Peyer's patch (tissue), 4 donors: ENCODE data around the gene INTS4.

Source experiments
- POLR2A ChIP-seq, 2 donors: fragments of 450-650 bp; IDR thresholded peaks; one replicate each; pipeline ENCODE4 v1.5.1; 2017; ENCODE audit warnings: antibody characterized with exemption in 2 of 2, mild to moderate bottlenecking in 2 of 2, moderate library complexity in 2 of 2
- TF ChIP-seq, protein P1 (sequence below), 6 experiments: fragments of 450-650 bp in 4 of 6; fragments of 200-600 bp in 2 of 6; sonication (generic) in 1 of 6; IDR thresholded peaks; one replicate each; pipeline ENCODE4 v1.5.1; 2017 to 2019; ENCODE audit warnings: antibody characterized with exemption in 6 of 6, mild to moderate bottlenecking in 3 of 6, moderate library complexity in 1 of 6

DNA sequence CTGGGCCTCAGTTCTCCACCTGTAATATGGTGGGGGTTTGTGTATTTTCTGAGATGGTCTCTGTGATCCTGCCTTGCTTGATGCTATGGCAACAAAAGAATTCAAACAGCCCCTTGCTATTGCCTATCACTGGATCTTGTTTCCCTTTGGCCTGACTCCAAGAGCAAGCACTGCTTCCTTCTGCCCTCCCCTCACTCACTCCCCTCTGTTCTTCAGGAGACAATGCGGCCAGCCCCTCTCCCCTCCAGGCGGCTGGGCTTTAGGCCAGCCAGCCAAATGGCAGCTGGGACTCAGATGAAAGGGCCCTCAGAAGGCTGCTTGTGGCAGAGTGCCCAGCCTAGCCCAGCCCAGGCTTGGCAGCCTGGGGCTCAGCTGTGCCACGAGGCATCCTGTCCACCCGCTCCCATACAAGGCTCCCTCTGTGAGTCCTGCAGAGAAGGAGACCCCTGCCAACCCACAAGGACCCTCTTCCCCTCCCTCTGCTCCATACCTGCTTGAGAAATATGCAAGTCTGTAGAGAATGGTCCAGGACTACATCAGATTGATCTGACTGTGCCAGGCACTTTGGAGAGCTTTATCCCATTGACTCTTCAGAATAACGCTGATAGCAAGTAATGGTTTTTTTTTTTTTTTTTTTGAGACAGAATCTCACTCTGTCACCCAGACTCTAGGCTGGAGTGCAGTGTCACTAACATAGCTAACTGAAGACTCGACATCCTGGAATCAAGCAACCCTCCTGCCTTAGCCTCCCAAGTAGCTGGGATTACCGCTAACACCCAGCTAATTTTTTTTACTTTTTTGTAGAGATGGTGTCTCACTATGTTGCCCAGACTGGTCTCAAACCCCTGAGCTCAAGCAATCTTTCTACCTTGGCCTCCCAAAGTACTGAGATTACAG is 36.2 kb upstream of the INTS4 start:
- TF ChIP-seq, protein P1, sequence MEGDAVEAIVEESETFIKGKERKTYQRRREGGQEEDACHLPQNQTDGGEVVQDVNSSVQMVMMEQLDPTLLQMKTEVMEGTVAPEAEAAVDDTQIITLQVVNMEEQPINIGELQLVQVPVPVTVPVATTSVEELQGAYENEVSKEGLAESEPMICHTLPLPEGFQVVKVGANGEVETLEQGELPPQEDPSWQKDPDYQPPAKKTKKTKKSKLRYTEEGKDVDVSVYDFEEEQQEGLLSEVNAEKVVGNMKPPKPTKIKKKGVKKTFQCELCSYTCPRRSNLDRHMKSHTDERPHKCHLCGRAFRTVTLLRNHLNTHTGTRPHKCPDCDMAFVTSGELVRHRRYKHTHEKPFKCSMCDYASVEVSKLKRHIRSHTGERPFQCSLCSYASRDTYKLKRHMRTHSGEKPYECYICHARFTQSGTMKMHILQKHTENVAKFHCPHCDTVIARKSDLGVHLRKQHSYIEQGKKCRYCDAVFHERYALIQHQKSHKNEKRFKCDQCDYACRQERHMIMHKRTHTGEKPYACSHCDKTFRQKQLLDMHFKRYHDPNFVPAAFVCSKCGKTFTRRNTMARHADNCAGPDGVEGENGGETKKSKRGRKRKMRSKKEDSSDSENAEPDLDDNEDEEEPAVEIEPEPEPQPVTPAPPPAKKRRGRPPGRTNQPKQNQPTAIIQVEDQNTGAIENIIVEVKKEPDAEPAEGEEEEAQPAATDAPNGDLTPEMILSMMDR (IDR thresholded peaks at IDR 0.05): no peak
- TF ChIP-seq POLR2A (IDR thresholded peaks at IDR 0.05): no peak
